HUES64 (cell line): Measurements from ENCODE around the gene DLG2.

Source experiments
- H3K27ac ChIP-seq: 2 replicates; pipeline ENCODE4 v1.7.0; 2013; ENCODE audit warnings: low read depth, low read length, inconsistent platforms
- H3K27me3 ChIP-seq: 2 replicates; pipeline ENCODE4 v1.6.1; 2013; ENCODE audit warnings: mild to moderate bottlenecking, low read length; ENCODE audit not compliant: insufficient read depth
- H3K36me3 ChIP-seq: 2 replicates; pipeline ENCODE4 v1.6.1; 2013; ENCODE audit warnings: mild to moderate bottlenecking, low read length; ENCODE audit not compliant: insufficient read depth
- H3K4me1 ChIP-seq: 2 replicates; pipeline ENCODE4 v1.6.1; 2013; ENCODE audit warnings: mild to moderate bottlenecking, low read length, moderate library complexity; ENCODE audit not compliant: insufficient read depth
- H3K4me3 ChIP-seq: 2 replicates; pipeline ENCODE4 v1.5.1; 2013; ENCODE audit warnings: mild to moderate bottlenecking, low read length, moderate library complexity
- H3K9ac ChIP-seq: 2 replicates; pipeline ENCODE4 v1.6.1; 2013; ENCODE audit warnings: mild to moderate bottlenecking, low read depth, low read length
- H3K9me3 ChIP-seq: 2 replicates; pipeline ENCODE4 v1.6.1; 2013; ENCODE audit warnings: low read depth, low read length; ENCODE audit not compliant: insufficient read depth
- WGBS: fragments of 150-250, 120-280 bp; methylation state at CpG from one replicate; pipeline ENCODE4 v1.1.7; 2013; ENCODE audit warnings: missing lambda C conversion rate; 5-methylcytosine and 5-hydroxymethylcytosine counted together

DLG2 gene

DNA sequence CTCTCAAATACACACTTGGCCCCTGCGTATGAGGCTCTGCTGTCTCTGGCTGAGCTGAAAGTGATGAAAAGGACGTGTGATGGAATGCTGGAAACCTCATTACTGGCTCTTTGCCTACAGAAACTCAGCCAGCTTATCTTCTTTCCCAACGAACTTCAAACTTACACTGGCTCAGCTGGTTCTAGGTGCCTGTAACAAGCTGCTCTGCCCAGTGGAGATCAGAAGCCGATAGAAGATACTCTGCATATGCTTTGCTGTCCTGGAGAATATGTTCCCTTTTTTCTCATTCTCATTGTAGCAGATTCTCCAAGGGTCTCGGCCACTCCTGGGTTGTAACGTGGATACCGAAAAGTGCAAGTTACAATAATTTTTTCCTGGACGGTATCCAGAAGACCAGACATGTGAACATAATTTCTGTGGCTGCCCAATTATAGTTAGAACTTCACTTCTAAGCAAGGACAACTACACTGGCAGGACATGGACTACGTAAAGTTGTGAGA lies 1935.6 kb downstream of the DLG2 start:
- H3K27ac ChIP-seq, result no peak overlapping the region
- H3K36me3 ChIP-seq, result no peaks in the 10 kb centered on the region
- H3K9me3 ChIP-seq, result no peaks in the 10 kb centered on the region
- 89% methylated on average over 9 of the region's 9 CpGs for WGBS
- H3K9ac ChIP-seq, result no peak overlapping the region
- peaks cover 24% of the 10 kb centered on the region for H3K4me1 ChIP-seq
- H3K4me3 ChIP-seq, result no peak overlapping the region
- H3K27me3 ChIP-seq, result no peaks in the 10 kb centered on the region

DNA sequence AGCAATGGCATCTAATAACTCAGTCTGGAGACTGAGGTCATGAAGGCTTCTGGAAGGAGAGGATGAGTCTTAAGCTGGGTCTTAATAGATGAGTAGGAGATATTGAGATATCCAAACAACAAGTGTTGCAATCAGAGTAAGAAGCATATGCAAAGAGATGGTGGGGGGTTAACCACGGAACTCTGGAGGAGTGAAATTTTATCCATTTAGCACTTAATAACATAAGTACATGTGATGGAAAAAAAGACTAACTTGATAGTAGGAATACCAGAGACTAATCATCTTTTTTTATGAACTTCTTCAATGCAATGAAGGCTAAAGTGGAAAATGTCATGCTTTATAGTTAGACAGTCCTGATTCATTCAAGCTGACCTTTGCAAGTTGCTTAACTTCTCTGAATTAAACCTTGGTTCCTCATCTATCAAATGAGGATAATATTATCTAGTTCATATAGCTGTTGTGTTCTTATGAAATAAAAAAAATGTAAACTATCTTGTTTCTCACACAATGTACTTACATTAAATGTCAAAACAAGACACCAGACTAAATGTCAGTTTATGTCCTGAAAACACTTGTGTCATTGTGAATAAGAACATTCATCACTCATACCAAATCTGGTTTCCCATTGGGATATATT lies 1937.9 kb downstream of the DLG2 start:
- Histone ChIP-seq H3K27me3 (no peaks in the 10 kb centered on the region), H3K4me3 (no peak overlapping the region), H3K4me1 (peaks cover 17% of the 10 kb centered on the region), H3K27ac (no peak overlapping the region), H3K36me3 (no peaks in the 10 kb centered on the region), H3K9me3 (no peaks in the 10 kb centered on the region), H3K9ac (no peak overlapping the region)
- WGBS, result no CpG with 5 or more reads among the region's 1 CpG

DNA sequence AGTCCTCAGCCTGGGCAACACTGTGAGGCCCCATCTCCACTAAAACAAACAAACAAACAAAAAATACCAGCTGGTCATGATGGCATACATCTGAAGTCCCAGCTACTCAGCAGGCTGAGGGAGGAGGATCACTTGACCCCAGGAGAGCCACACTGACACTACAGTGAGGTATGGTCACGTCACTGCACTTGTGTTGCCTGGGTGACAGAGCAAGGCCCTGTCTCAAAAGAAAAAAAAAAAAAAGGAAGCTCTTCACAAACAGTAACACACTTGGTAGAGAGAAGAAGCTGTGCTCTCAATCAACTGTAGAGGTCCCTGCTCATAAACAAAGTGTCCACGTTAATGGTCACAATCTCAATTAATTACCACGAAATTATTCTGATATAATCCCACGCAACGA lies 1939.4 kb downstream of the DLG2 start:
- 88% methylated on average over 5 of the region's 5 CpGs for WGBS
- peaks cover 2% of the 10 kb centered on the region for H3K4me1 ChIP-seq
- H3K27me3 ChIP-seq, result no peaks in the 10 kb centered on the region

DNA sequence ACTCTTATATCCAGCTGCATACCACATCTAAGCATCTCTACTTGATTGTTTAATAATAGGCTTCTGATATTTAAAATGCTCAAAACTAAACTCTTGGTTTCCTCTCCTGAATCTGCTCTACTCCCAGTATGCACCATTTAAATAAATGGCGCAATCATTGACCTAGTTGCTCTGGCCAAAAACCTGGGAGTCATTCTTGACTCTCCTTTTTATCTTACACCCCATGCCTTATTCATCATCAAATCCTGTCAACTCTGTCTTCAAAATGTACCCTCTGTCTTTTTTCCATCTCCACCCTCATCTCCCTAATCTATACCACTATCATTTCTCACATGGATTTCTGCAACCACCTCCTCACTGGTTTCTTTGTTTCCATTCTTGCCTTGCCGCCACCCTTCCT lies 1941.4 kb downstream of the DLG2 start:
- no peak overlapping the region for H3K27ac ChIP-seq
- no peaks in the 10 kb centered on the region for H3K27me3 ChIP-seq
- peaks cover 13% of the 10 kb centered on the region for H3K4me1 ChIP-seq
- no peak overlapping the region for H3K9ac ChIP-seq
- H3K4me3 ChIP-seq, result no peak overlapping the region
- WGBS, result 96% methylated on average over 2 of the region's 2 CpGs
- H3K9me3 ChIP-seq, result no peaks in the 10 kb centered on the region
- no peaks in the 10 kb centered on the region for H3K36me3 ChIP-seq

More for the DNA sequence above, 1939.4 kb downstream of the DLG2 start:
- Histone ChIP-seq H3K27ac (no peak overlapping the region), H3K9ac (no peak overlapping the region), H3K9me3 (no peaks in the 10 kb centered on the region), H3K36me3 (no peaks in the 10 kb centered on the region), H3K4me3 (no peak overlapping the region)

DNA sequence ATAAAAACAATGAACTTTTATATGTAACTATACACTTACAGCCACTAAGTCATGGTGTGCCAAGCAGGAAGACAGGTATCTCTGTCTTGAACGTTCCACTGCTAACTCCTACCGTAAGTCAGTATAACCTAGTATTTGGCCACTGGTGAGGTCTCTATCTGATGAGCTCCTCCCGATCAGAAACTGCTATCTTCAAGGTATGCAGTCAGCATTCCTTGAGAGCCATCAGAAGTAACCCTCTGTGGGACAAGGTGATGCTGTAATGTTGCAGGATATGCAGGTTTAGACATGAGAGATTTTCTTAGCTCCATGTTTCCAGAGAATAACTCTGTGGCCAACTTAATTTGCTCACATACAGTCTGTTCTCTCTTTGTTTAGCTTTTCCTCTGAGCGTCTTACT lies 1943.1 kb downstream of the DLG2 start:
- Histone ChIP-seq H3K4me3 (no peak overlapping the region), H3K9ac (no peak overlapping the region), H3K36me3 (no peaks in the 10 kb centered on the region), H3K4me1 (peaks cover 23% of the 10 kb centered on the region), H3K9me3 (no peaks in the 10 kb centered on the region), H3K27ac (no peak overlapping the region), H3K27me3 (no peaks in the 10 kb centered on the region)
- WGBS, result 91% methylated on average over 4 of the region's 4 CpGs

DNA sequence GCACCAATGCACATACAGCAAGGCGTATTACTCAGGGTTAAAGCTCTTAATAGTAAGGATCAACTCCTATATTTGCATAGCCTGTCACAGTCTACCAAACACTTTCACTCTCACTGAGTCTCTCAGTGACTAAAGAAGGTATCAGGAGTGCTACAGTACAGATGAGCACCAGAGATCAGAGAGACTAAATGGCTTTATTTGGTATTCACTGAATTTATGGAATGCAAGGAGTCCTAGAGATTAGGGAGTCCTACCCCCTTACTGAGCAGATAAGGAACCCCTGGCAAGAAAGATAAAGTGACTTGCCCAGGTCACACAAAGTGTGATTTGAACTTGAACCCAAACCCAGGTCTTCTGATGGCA lies 1944.6 kb downstream of the DLG2 start:
- WGBS, result 79% methylated on average over 1 of the region's 1 CpG
- H3K27ac ChIP-seq, result no peak overlapping the region
- H3K9me3 ChIP-seq, result no peaks in the 10 kb centered on the region
- H3K4me3 ChIP-seq, result no peak overlapping the region
- H3K9ac ChIP-seq, result no peak overlapping the region
- H3K4me1 ChIP-seq, result peaks cover 23% of the 10 kb centered on the region
- no peaks in the 10 kb centered on the region for H3K36me3 ChIP-seq
- H3K27me3 ChIP-seq, result no peaks in the 10 kb centered on the region

DNA sequence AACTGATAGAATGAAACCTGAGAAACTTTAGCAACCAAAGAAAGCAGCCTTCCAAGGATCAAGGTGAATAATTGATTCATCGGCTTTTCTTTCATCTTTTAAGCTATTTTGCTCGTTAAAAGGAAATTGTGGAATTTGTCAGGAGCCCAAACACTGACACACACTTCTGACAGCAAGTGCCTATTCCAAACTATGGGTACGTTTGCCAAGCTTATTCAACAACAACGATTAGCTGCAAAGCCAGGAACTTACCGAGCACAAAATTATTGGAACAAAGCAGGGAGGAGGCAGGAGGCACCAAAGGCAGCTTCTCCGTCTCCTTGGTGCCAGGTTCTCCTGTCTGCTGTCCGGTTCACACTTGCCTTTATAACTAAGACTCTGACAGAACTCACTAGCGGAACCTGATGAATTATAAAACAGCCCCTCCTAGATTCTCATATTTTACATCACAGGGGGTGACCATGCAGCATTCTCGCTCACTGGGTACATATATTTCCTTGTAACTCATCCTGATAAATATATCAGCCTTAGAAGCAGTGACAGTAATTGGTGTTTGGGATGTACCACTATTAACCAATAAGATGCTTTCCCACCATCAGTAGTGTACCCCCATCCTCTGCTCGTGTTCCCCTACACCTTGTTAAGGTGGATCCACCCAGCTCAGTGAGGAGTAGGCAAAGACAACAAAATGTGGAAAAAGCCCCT lies 1945.1 kb downstream of the DLG2 start:
- Histone ChIP-seq H3K9ac (no peak overlapping the region), H3K9me3 (no peaks in the 10 kb centered on the region), H3K27ac (no peak overlapping the region), H3K36me3 (no peaks in the 10 kb centered on the region), H3K4me1 (peaks cover 23% of the 10 kb centered on the region), H3K4me3 (no peak overlapping the region), H3K27me3 (no peaks in the 10 kb centered on the region)
- 86% methylated on average over 10 of the region's 10 CpGs for WGBS

DNA sequence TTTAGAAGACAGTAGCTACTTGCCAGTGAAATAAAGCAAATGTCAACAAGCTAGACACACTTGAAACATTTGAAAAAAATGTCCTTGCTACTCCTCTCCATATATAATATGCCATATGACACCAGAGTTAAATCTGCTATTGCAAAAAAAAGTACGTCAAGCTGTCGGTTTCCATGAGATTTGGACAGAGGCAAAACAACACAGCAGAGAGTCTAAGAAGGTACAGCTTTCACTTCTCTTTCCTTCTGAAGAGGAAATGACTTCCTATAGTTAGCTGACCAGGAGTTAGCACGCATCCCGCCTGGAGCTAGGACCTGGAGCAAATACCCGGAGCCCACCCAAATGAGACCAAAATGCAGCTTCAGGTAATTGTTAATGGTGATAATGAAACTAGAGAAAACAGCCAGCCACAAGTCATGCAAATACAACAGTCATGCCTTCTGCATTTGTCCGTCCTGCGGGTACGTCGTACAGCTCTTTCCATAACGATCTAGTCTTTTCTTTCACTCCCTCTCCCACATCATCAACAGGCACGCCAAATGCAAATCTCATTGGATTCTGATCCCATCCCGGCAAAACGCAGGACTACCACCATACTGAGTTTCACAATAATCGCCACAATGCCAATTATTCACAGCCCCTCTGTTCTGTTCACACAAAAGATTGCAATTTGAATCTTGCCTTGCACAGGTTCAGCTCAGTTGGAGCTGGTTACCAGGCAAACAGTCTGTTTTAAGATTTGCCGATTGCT lies 1945.9 kb downstream of the DLG2 start:
- Histone ChIP-seq H3K36me3 (no peaks in the 10 kb centered on the region), H3K9me3 (no peaks in the 10 kb centered on the region), H3K4me1 (peaks cover 23% of the 10 kb centered on the region), H3K9ac (no peak overlapping the region), H3K4me3 (no peak overlapping the region), H3K27me3 (no peaks in the 10 kb centered on the region), H3K27ac (no peak overlapping the region)
- 92% methylated on average over 15 of the region's 15 CpGs for WGBS

DNA sequence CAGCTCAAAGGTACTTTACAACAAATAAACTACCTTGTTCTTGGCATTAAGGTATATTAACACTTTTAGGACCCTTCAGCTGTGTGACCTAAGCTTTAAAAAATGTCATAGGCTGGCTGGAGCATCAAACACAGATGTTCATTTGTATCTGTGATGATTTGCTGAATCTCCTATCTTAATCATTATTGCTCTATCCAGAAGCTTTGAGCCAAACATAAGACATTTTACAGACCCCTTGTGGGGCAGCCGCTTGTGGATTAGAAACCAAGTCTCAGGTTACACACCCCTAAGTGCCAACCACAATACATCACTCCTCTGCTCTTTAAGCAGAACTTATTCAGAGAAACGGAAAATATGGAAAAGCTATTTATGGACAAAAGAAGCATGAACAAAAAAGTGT lies 1946.8 kb downstream of the DLG2 start:
- Histone ChIP-seq H3K9ac (no peak overlapping the region), H3K9me3 (no peaks in the 10 kb centered on the region), H3K27ac (no peak overlapping the region), H3K27me3 (no peaks in the 10 kb centered on the region), H3K36me3 (no peaks in the 10 kb centered on the region), H3K4me1 (peaks cover 23% of the 10 kb centered on the region), H3K4me3 (no peak overlapping the region)
- WGBS, result 48% methylated on average over 1 of the region's 2 CpGs

DNA sequence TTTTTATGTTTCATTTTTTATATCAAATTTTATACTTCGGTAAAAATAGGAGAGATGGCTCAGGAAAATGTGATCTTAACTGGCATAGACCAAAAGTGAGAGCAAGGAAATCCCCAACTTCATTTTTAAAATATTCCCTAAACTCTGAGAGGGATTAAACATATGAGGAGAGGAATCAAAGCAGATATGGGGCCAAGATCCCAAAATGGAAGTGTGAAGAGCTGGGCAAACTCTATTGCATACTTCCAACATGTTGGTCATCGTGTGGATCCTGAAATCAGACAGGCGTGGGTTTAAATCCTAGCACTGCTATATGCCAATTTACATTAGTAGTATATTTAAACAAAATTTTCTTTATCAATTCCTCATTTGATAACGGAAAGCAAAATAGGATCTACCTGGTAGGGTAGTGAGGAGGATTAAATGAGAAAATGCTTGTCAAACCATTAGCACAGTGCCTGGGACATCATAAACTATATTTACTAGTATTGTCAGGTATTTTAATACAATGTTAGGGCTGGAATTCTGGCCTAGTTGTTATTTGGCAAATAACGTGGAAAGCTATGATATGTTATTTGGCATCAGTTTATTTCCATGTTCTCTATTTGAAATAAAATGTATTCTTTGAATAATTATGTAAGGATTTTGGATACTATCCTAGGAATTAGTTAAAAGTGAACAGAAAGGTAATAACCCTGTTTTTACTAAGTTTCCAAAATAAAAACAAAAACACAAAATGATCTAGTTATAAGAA lies 1948.1 kb downstream of the DLG2 start:
- no peak overlapping the region for H3K4me3 ChIP-seq
- WGBS, result 80% methylated on average over 1 of the region's 5 CpGs
- no peaks in the 10 kb centered on the region for H3K27me3 ChIP-seq
- H3K9me3 ChIP-seq, result no peaks in the 10 kb centered on the region
- peaks cover 23% of the 10 kb centered on the region for H3K4me1 ChIP-seq
- H3K9ac ChIP-seq, result no peak overlapping the region
- H3K27ac ChIP-seq, result no peak overlapping the region
- no peaks in the 10 kb centered on the region for H3K36me3 ChIP-seq

DNA sequence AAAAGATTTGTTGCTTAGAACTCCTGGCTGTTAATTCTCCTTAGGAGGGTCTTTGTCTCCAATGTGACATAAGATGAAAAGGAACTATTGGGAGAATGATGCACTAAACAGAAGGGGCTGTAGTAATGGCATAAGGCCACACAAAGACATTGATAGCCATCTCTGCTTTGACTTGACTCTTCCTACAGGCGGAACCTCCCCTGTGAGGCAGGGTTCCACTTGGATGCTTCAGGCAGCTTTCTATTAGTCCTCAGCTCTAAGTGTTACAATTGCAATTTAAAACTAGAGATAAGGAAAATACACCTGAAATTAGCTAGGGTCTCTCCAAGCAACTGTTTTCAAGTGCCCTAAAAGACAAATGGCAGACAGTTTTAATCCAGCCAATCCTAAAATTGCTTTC lies 1949.4 kb downstream of the DLG2 start:
- H3K9me3 ChIP-seq, result no peaks in the 10 kb centered on the region
- no peak overlapping the region for H3K9ac ChIP-seq
- H3K27me3 ChIP-seq, result no peaks in the 10 kb centered on the region
- 75% methylated on average over 1 of the region's 1 CpG for WGBS
- peaks cover 23% of the 10 kb centered on the region for H3K4me1 ChIP-seq
- H3K4me3 ChIP-seq, result no peak overlapping the region
- no peaks in the 10 kb centered on the region for H3K36me3 ChIP-seq
- no peak overlapping the region for H3K27ac ChIP-seq
